HCT116 (cell line): ENCODE measurements around the gene BCAS4. TPM values are rescaled to one million over a fixed set of nuclear protein-coding genes. Genes with fewer than 3 reads are reported as not detected.

Experiments used
- ATAC-seq: fragments of 200-7000 bp; cut with Tn5 transposase; 2 replicates; pipeline ENCODE4 v1.9.1; 2020; ENCODE audit warnings: mild to moderate bottlenecking, moderate library complexity
- BruUV-seq: library from RNA; stranded (reverse); fragments of 400-500 nt; replicated peaks from 2 replicates; lab custom pipeline; 2021; lab: Mats Ljungman, UMichigan
- CTCF ChIA-PET: fragments of 300-600 bp; sonication (Branson Sonifier 250); formaldehyde crosslinking; loops from one replicate; lab custom pipeline; 2021; ENCODE audit warnings: antibody characterized with exemption; lab: Charles Lee
- POLR2A ChIA-PET: fragments of 300-600, 350-600 bp; sonication (Branson Sonifier 250); formaldehyde crosslinking; loops from one replicate; lab custom pipeline; 2021; ENCODE audit warnings: antibody characterized with exemption; lab: Charles Lee
- RAD21 ChIA-PET, 2 experiments: fragments of 300-600 bp; sonication (Branson Sonifier 250); formaldehyde crosslinking; loops; one replicate each; lab custom pipeline; 2023; ENCODE audit warnings: low total read pairs in 2 of 2; ENCODE audit not compliant: uncharacterized antibody in 2 of 2, unreplicated experiment in 2 of 2, low non-redundant PET in 1 of 2; lab: Charles Lee
- DNase-seq: peaks from one replicate; pipeline ENCODE4 v3.0.0-alpha.2; 2010; ENCODE audit warnings: low read depth, low spot score
- H2AFZ ChIP-seq: fragments of 200-600 bp; shearing (Covaris generic), sonication (generic); 2 replicates; pipeline ENCODE4 v1.6.1; 2017; ENCODE audit warnings: low read depth, mixed run types, mixed read lengths, antibody characterized with exemption, low read length; ENCODE audit not compliant: poor library complexity, severe bottlenecking
- H3K27ac ChIP-seq: 2 replicates; pipeline ENCODE4 v1.5.1; 2012; ENCODE audit warnings: low read depth, low read length
- H3K27me3 ChIP-seq: fragments of 200-600 bp; sonication (generic); 2 replicates; pipeline ENCODE4 v1.6.1; 2016; ENCODE audit warnings: mixed run types, low read length, mixed read lengths; ENCODE audit not compliant: insufficient read depth
- H3K36me3 ChIP-seq, 2 experiments: fragments of 200-500 bp in 1 of 2; fragments of 200-600 bp in 1 of 2; sonication (Bioruptor generic) in 1 of 2; sonication (generic) in 1 of 2; 2 replicates each; pipeline versions ENCODE4 v1.5.1 to v1.6.1; 2014 to 2016; ENCODE audit warnings: low read length in 2 of 2, inconsistent platforms in 1 of 2, mixed read lengths in 1 of 2, mixed run types in 1 of 2; ENCODE audit not compliant: insufficient read depth in 2 of 2, control insufficient read depth in 1 of 2
- H3K4me1 ChIP-seq, 2 experiments: fragments of 200-600 bp in 1 of 2; sonication (generic) in 1 of 2; 2 replicates each; pipeline versions ENCODE4 v1.5.1 to v1.6.1; 2012 to 2017; ENCODE audit warnings: low read length in 2 of 2, inconsistent platforms in 1 of 2, mild to moderate bottlenecking in 1 of 2, mixed read lengths in 1 of 2, mixed run types in 1 of 2, moderate library complexity in 1 of 2; ENCODE audit not compliant: insufficient read depth in 2 of 2, control insufficient read depth in 1 of 2
- H3K4me2 ChIP-seq: fragments of 200-600 bp; sonication (generic); 2 replicates; pipeline ENCODE4 v1.6.1; 2017; ENCODE audit warnings: mixed run types, low read length, mixed read lengths
- H3K4me3 ChIP-seq, 2 experiments: fragments of 200-600 bp in 1 of 2; sonication (generic) in 1 of 2; replicated peaks in 1 of 2; 2 replicates each; pipeline ENCODE4 v1.5.1; 2011 to 2016; ENCODE audit warnings: low read length in 2 of 2, control low read depth in 1 of 2, low read depth in 1 of 2, mild to moderate bottlenecking in 1 of 2, mixed read lengths in 1 of 2, mixed run types in 1 of 2
- H3K79me2 ChIP-seq: fragments of 200-600 bp; sonication (generic); 2 replicates; pipeline ENCODE4 v1.6.1; 2017; ENCODE audit warnings: mild to moderate bottlenecking, mixed run types, low read length, moderate library complexity, mixed read lengths; ENCODE audit not compliant: insufficient read depth
- H3K9ac ChIP-seq: fragments of 200-600 bp; sonication (generic); 2 replicates; pipeline ENCODE4 v1.6.1; 2016; ENCODE audit warnings: low read length, mixed read lengths
- H3K9me2 ChIP-seq: fragments of 200-600 bp; sonication (generic), shearing (Covaris generic); 2 replicates; pipeline ENCODE4 v1.6.1; 2017; ENCODE audit warnings: mixed run types, mild to moderate bottlenecking, moderate library complexity; ENCODE audit not compliant: insufficient read depth
- H3K9me3 ChIP-seq, 2 experiments: fragments of 200-500 bp in 1 of 2; fragments of 200-600 bp in 1 of 2; sonication (Bioruptor generic) in 1 of 2; sonication (generic) in 1 of 2; 2 replicates each; pipeline ENCODE4 v1.6.1; 2014 to 2017; ENCODE audit warnings: low read length in 2 of 2, mixed read lengths in 2 of 2, inconsistent platforms in 1 of 2, low read depth in 1 of 2, mild to moderate bottlenecking in 1 of 2, mixed run types in 1 of 2, moderate library complexity in 1 of 2; ENCODE audit not compliant: control insufficient read depth in 1 of 2, insufficient read depth in 1 of 2
- H4K20me1 ChIP-seq: fragments of 200-600 bp; sonication (generic), shearing (Covaris generic); 2 replicates; pipeline ENCODE4 v1.6.1; 2017; ENCODE audit warnings: mixed run types, mild to moderate bottlenecking, moderate library complexity; ENCODE audit not compliant: insufficient read depth
- ATF3 ChIP-seq: IDR thresholded peaks from 2 replicates; pipeline ENCODE4 v1.6.1; 2012
- CEBPB ChIP-seq: IDR thresholded peaks from 2 replicates; pipeline ENCODE4 v1.6.1; 2012; ENCODE audit warnings: low read depth
- CTCF ChIP-seq, 3 experiments: fragments of 200-600 bp in 1 of 3; sonication (generic) in 1 of 3; IDR thresholded peaks in 2 of 3; conservative IDR thresholded peaks in 1 of 3; 2 replicates each; pipeline ENCODE4 v1.5.1; 2012 to 2017; ENCODE audit warnings: low read depth in 2 of 3, low read length in 2 of 3, antibody characterized with exemption in 1 of 3, borderline replicate concordance in 1 of 3, control low read depth in 1 of 3, mild to moderate bottlenecking in 1 of 3, mixed read lengths in 1 of 3, mixed run types in 1 of 3, moderate library complexity in 1 of 3; ENCODE audit not compliant: insufficient read depth in 1 of 3
- EGR1 ChIP-seq: IDR thresholded peaks from 2 replicates; pipeline ENCODE4 v1.6.1; 2012; ENCODE audit warnings: low read depth
- ELF1 ChIP-seq: IDR thresholded peaks from 2 replicates; pipeline ENCODE4 v1.6.1; 2012; ENCODE audit warnings: low read depth, borderline replicate concordance
- EZH2 ChIP-seq: fragments of 200-600 bp; sonication (generic); IDR thresholded peaks from 2 replicates; pipeline ENCODE4 v1.6.1; 2017; ENCODE audit warnings: antibody characterized with exemption, mixed run types
- EZH2phosphoT487 ChIP-seq: fragments of 200-600 bp; IDR thresholded peaks from 2 replicates; pipeline ENCODE4 v1.6.1; 2018; ENCODE audit warnings: antibody characterized with exemption, borderline replicate concordance
- FOSL1 ChIP-seq: IDR thresholded peaks from 2 replicates; pipeline ENCODE4 v1.6.1; 2012; ENCODE audit warnings: low read depth
- MAX ChIP-seq: IDR thresholded peaks from 2 replicates; pipeline ENCODE4 v1.6.1; 2012
- POLR2A ChIP-seq: IDR thresholded peaks from 2 replicates; pipeline ENCODE4 v1.7.0; 2011; ENCODE audit warnings: borderline replicate concordance; ENCODE audit not compliant: insufficient read depth, insufficient read length; ENCODE audit errors: extremely low read depth
- RAD21 ChIP-seq: IDR thresholded peaks from 2 replicates; pipeline ENCODE4 v1.6.1; 2012; ENCODE audit warnings: low read depth, mild to moderate bottlenecking
- REST ChIP-seq: IDR thresholded peaks from 2 replicates; pipeline ENCODE4 v1.6.1; 2012; ENCODE audit warnings: low read depth
- SP1 ChIP-seq: IDR thresholded peaks from 2 replicates; pipeline ENCODE4 v1.6.1; 2012; ENCODE audit warnings: low read depth
- SRF ChIP-seq: IDR thresholded peaks from 2 replicates; pipeline ENCODE4 v1.6.1; 2012; ENCODE audit warnings: low read depth
- TCF7L2 ChIP-seq: IDR thresholded peaks from 2 replicates; pipeline ENCODE4 v1.7.0; 2011; ENCODE audit warnings: borderline replicate concordance, inconsistent platforms; ENCODE audit not compliant: insufficient read depth, insufficient read length; ENCODE audit errors: extremely low read depth
- YY1 ChIP-seq: IDR thresholded peaks from 2 replicates; pipeline ENCODE4 v1.6.1; 2011; ENCODE audit warnings: low read length, low read depth, moderate library complexity, mild to moderate bottlenecking; ENCODE audit not compliant: insufficient replicate concordance; ENCODE audit errors: extremely low read depth
- ZBTB33 ChIP-seq: IDR thresholded peaks from 2 replicates; pipeline ENCODE4 v1.6.1; 2011; ENCODE audit warnings: mild to moderate bottlenecking, low read length, moderate library complexity; ENCODE audit not compliant: insufficient replicate concordance; ENCODE audit errors: extremely low read depth
- ZFX ChIP-seq: fragments of 450-650 bp; IDR thresholded peaks from 2 replicates; pipeline ENCODE4 v1.6.1; 2017
- ZNF274 ChIP-seq: fragments of 200-500 bp; sonication (Bioruptor generic); IDR thresholded peaks from 2 replicates; pipeline ENCODE4 v1.6.1; 2014; ENCODE audit warnings: mild to moderate bottlenecking, low read depth, low read length, inconsistent platforms
- intact Hi-C: fragments of 100-400 bp; cut with micrococcal nuclease; formaldehyde crosslinking; loops from 2 replicates; pipeline ENCODE4 v1.10.0; 2022
- total RNA-seq: library from RNA; stranded (reverse); gene quantifications from one replicate; pipeline ENCODE4 v1.2.1, GENCODE V29; 2021; ENCODE audit not compliant: unreplicated experiment

The BCAS4 gene
- total RNA-seq, 1 experiment from 2014 or later, result 18.9 TPM

- no TSS peak for BruUV-seq
- Histone ChIP-seq H3K36me3 (no peaks in the 10 kb centered on the region), H3K27ac (no peak overlapping the region), H3K9ac (no peak overlapping the region), H3K4me1 (peaks cover 0 to 6% of the 10 kb centered on the region in 2 experiments; a peak in 2 of 4 replicates), H3K4me3 (no peak overlapping the region), H3K27me3 (no peaks in the 10 kb centered on the region), H3K79me2 (no peaks in the 10 kb centered on the region), H2AFZ (no peak overlapping the region), H3K9me3 (no peaks in the 10 kb centered on the region), H4K20me1 (no peaks in the 10 kb centered on the region), H3K9me2 (no peaks in the 10 kb centered on the region), H3K4me2 (no peak overlapping the region)
- CTCF ChIA-PET, result no interaction called here
- POLR2A ChIA-PET, result no interaction called here
- TF ChIP-seq EGR1 (no peak), RAD21 (no peak), CEBPB (no peak), ZFX (no peak), EZH2phosphoT487 (no peak), MAX (no peak), REST (no peak), TCF7L2 (no peak), ATF3 (no peak), ZNF274 (no peak), SRF (no peak), EZH2 (no peak), ELF1 (no peak), SP1 (no peak), CTCF (IDR thresholded peaks at IDR 0.05 in 2 of 3, conservative IDR thresholded peaks at IDR 0.05 in 1 of 3; ENCODE audit: borderline replicate concordance in 1 of 3, insufficient read depth in 1 of 3, low read depth in 2 of 3, low read length in 2 of 3) (no peak), YY1 (no peak), POLR2A (no peak), FOSL1 (no peak), ZBTB33 (no peak)
- RAD21 ChIA-PET, result no interaction called here
- DNase-seq, result no peak
- intact Hi-C loops, result no loop called here
- ATAC-seq, result no peak
These were observed 5.2 kb downstream of the BCAS4 start for GRCh38 chr20:50799890-50800550.
